Small intestine (tissue), 7 donors: ENCODE results near the gene PRDM16. TPM values are rescaled to one million over a fixed set of nuclear protein-coding genes. Genes with fewer than 3 reads are reported as not detected.

Experiments used
- DNase-seq, 2 donors: peaks; one replicate each; pipeline versions ENCODE4 v3.0.0 to v3.0.0-alpha.2; 2013
- FAIRE-seq: peaks from 2 replicates; lab custom pipeline; 2012; peaks lifted over from hg19 to GRCh38; lab: Jason Lieb, UNC
- H3K27ac ChIP-seq, 3 donors: one replicate each; pipeline ENCODE4 v1.5.1; 2013; ENCODE audit warnings: low read length in 2 of 3, mild to moderate bottlenecking in 2 of 3, control low read depth in 1 of 3, inconsistent platforms in 1 of 3, low read depth in 1 of 3, moderate library complexity in 1 of 3
- H3K27me3 ChIP-seq, 3 donors: one replicate each; pipeline ENCODE4 v1.6.1; 2013; ENCODE audit warnings: low read length in 3 of 3, inconsistent platforms in 1 of 3; ENCODE audit not compliant: control insufficient read depth in 3 of 3, insufficient read depth in 3 of 3
- H3K36me3 ChIP-seq, 3 donors: one replicate each; pipeline ENCODE4 v1.6.1; 2013; ENCODE audit warnings: low read length in 3 of 3, inconsistent platforms in 1 of 3, low read depth in 1 of 3, mild to moderate bottlenecking in 1 of 3, moderate library complexity in 1 of 3; ENCODE audit not compliant: control insufficient read depth in 3 of 3, insufficient read depth in 2 of 3
- H3K4me1 ChIP-seq, 3 donors: one replicate each; pipeline ENCODE4 v1.6.1; 2013; ENCODE audit warnings: low read length in 2 of 3, inconsistent platforms in 1 of 3, low read depth in 1 of 3, mild to moderate bottlenecking in 1 of 3, moderate library complexity in 1 of 3; ENCODE audit not compliant: control insufficient read depth in 3 of 3, insufficient read depth in 2 of 3
- H3K4me3 ChIP-seq, 3 donors: one replicate each; pipeline ENCODE4 v1.5.1; 2013; ENCODE audit warnings: low read length in 3 of 3, control low read depth in 1 of 3, inconsistent platforms in 1 of 3, low read depth in 1 of 3, mild to moderate bottlenecking in 1 of 3, moderate library complexity in 1 of 3
- H3K9me3 ChIP-seq, 2 donors: one replicate each; pipeline ENCODE4 v1.6.1; 2013; ENCODE audit warnings: low read depth in 1 of 2, low read length in 1 of 2; ENCODE audit not compliant: control insufficient read depth in 2 of 2, insufficient read depth in 1 of 2
- WGBS, 3 donors: extraction: QIAGEN DNeasy Blood & Tissue Kit; methylation state at CpG; one replicate each; pipeline ENCODE4 v1.1.7; 2013; 5-methylcytosine and 5-hydroxymethylcytosine counted together
- polyA plus RNA-seq, 4 donors: library from polyadenylated mRNA; stranded (reverse) in 3 of 4; unstranded in 1 of 4; fragments of 200-250 nt in 3 of 4; fragments of 120-200 nt in 1 of 4; gene quantifications; one replicate each; pipeline versions ENCODE4 v1.2.1 to v1.2.3, GENCODE V29; 2013
- donor health status: healthy with polysubstance abuse.
- donor health status: control.
- donor health status: control.
- donor health status: Bipolar disorder and iron deficiency.
- donor health status: healthy.

The PRDM16 gene
- polyA plus RNA-seq, 4 donors, result 5.4 to 11.4 (median 8.2) TPM

DNA sequence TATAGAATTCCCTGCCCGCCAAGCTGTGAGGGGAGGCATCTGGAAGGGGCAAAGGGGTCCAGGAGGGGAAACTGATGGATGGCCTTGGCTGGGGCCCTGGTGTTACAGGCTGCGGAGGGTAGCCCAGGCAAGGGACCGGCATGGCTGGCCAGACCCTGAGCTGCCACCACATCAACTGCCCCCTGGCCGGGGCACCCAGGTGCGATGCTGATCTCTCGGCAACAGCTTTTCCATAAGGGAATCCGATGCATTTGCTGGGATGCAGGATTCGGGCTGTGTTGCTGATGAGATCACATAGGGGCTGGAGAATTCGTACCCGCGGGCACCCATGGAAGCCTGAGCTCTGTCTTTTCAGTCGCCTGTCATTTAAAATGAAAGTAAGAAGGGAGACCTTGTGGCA lies 73.7 kb downstream of the PRDM16 start:
- 87 to 96% (median 93%) methylated on average over 12 of the region's 12 CpGs for WGBS, 3 donors
- FAIRE-seq (no peak), DNase-seq (no peak)
- Histone ChIP-seq H3K9me3 (no peaks in the 10 kb centered on the region), H3K4me1 (peaks cover 0 to 22% (median 0%) of the 10 kb centered on the region in 3 donors), H3K4me3 (no peak overlapping the region), H3K36me3 (peaks cover 0 to 29% (median 0%) of the 10 kb centered on the region in 3 donors), H3K27ac (no peak overlapping the region), H3K27me3 (peaks cover 0 to 16% (median 0%) of the 10 kb centered on the region in 3 donors)

- Histone ChIP-seq H3K9me3 (no peaks in the 10 kb centered on the region), H3K4me3 (no peak overlapping the region), H3K4me1 (no peaks in the 10 kb centered on the region), H3K36me3 (peaks cover 0 to 20% (median 0%) of the 10 kb centered on the region in 3 donors), H3K27ac (no peak overlapping the region), H3K27me3 (no peaks in the 10 kb centered on the region)
- DNase-seq, result no peak
- 66 to 88% (median 85%) methylated on average over 37 to 39 of the region's 39 CpGs for WGBS, 3 donors
- no peak for FAIRE-seq
Observed at GRCh38 chr1:3145532-3146325, 76.7 kb downstream of the PRDM16 start.

DNA sequence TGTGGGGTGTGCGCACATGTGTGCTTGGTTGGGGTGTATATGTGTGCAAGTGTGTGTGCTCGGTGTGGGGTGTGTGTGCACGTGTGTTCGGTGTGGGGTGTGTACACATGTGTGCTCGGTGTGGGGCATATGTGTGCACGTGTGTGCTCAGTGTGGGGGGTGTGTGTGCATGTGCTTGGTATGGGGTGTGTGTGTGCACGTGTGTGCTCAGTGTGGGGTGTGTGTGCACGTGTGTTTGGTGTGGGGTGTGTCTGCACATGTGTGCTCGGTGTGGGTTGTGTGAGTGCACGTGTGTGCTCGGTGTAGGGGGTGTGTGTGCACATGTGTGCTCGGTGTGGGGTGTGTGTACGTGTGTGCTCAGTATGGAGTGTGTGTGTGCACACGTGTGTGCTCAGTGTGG lies 77.5 kb downstream of the PRDM16 start:
- Histone ChIP-seq H3K4me1 (no peaks in the 10 kb centered on the region), H3K27me3 (no peaks in the 10 kb centered on the region), H3K9me3 (no peaks in the 10 kb centered on the region), H3K4me3 (no peak overlapping the region), H3K36me3 (peaks cover 0 to 21% (median 0%) of the 10 kb centered on the region in 3 donors), H3K27ac (no peak overlapping the region)
- DNase-seq (no peak), FAIRE-seq (no peak)
- 93 to 96% (median 94%) methylated on average over 14 of the region's 14 CpGs for WGBS, 3 donors

DNA sequence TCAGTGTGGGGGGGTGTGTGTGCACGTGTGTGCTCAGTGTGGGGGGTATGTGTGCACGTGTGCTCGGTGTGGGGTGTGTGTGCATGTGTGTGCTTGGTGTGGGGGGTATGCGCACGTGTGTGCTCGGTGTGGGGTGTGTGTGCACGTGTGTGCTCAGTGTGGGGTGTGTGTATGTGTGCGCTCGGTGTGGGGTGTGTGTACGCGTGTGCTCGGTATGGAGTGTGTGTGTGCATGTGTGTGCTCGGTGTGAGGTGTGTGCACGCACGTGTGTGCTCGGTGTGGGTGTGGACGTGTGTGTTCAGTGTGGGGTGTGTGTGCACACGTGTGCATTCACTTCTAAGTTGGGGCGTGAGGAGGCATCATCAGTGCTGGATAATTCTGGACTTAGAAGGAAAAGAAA lies 77.9 kb downstream of the PRDM16 start:
- H3K9me3 ChIP-seq, result no peaks in the 10 kb centered on the region
- no peak overlapping the region for H3K27ac ChIP-seq
- no peaks in the 10 kb centered on the region for H3K27me3 ChIP-seq
- peaks cover 0 to 25% (median 0%) of the 10 kb centered on the region in 3 donors for H3K36me3 ChIP-seq
- no peak overlapping the region for H3K4me3 ChIP-seq
- WGBS, 3 donors, result 89 to 93% (median 93%) methylated on average over 19 of the region's 19 CpGs
- no peak for DNase-seq
- no peak for FAIRE-seq
- no peaks in the 10 kb centered on the region for H3K4me1 ChIP-seq

DNA sequence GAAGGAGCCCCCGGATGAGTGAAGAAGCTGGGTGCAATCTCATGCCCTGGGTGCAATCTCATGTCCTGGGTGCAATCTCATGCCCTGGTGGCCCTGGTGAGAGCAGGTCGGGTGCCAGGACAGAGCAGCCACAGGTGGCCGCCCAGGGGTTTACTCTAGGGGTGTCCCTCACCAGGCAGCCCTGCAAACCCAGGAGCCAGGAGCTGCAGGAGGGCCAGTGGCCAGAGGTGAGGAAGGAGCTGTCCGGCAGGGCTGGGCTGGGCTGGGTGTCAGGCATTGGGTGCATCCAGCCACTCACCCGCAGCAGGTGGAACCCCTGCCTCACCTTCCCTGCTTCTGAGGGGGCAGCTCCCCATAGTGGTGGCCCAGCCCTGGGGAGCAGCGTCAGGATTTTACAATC lies 79.2 kb downstream of the PRDM16 start:
- no peaks in the 10 kb centered on the region for H3K27me3 ChIP-seq
- no peak overlapping the region for H3K4me3 ChIP-seq
- no peak overlapping the region for H3K27ac ChIP-seq
- DNase-seq (no peak), FAIRE-seq (no peak)
- no peaks in the 10 kb centered on the region for H3K4me1 ChIP-seq
- 86 to 92% (median 87%) methylated on average over 3 to 6 of the region's 6 CpGs for WGBS, 3 donors
- H3K9me3 ChIP-seq, result no peaks in the 10 kb centered on the region
- peaks cover 0 to 24% (median 0%) of the 10 kb centered on the region in 3 donors for H3K36me3 ChIP-seq

DNA sequence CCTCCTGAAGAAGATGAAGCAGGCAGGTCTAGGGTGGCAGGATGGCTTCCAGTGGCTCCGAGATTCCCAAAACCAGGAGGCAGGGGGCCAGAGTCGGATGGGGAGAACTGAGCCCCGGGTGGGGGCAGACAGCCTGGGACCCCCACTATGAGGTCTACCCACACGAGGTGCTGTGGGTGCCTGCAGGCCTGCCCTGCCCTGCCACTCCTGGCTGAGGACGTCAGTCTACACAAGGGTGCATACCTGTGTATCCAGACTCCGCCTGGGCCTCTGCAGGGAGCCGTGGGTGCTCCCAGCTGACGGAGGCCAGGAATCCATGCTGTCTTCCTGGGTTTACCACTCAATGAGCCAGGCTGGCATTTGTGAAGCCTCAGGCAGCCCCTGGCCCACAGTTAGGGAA lies 80.3 kb downstream of the PRDM16 start:
- H3K4me3 ChIP-seq, result no peak overlapping the region
- DNase-seq (no peak), FAIRE-seq (no peak)
- H3K27me3 ChIP-seq, result peaks cover 0 to 2% (median 0%) of the 10 kb centered on the region in 3 donors
- 76 to 81% (median 79%) methylated on average over 8 of the region's 8 CpGs for WGBS, 3 donors
- no peaks in the 10 kb centered on the region for H3K9me3 ChIP-seq
- no peaks in the 10 kb centered on the region for H3K4me1 ChIP-seq
- peaks cover 0 to 20% (median 0%) of the 10 kb centered on the region in 3 donors for H3K36me3 ChIP-seq
- H3K27ac ChIP-seq, result no peak overlapping the region

DNA sequence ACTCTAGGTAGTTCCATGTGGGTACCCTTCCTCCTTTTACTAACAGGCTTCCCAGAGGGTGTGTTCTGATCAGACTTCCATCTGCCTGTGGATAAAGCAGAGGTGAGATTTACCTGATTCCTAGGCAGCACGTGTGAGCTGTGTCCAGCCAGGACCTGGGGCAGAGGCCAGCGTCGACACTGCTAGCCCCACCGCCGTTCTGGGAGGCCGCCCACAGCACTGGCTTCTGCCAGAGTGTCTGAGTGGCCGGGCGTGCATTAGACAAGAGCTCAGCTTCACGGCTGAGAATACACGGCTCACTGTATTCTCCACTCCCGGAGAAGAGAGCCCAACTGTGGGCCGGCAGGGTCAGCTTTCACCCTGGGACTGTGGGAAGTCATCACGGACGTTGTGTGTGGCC lies 82.5 kb downstream of the PRDM16 start:
- no peak overlapping the region for H3K27ac ChIP-seq
- no peaks in the 10 kb centered on the region for H3K9me3 ChIP-seq
- no peak for DNase-seq
- no peaks in the 10 kb centered on the region for H3K4me1 ChIP-seq
- no peak overlapping the region for H3K4me3 ChIP-seq
- peaks cover 0 to 5% (median 2%) of the 10 kb centered on the region in 3 donors for H3K27me3 ChIP-seq
- 86 to 89% (median 88%) methylated on average over 14 of the region's 14 CpGs for WGBS, 3 donors
- peaks cover 0 to 15% (median 0%) of the 10 kb centered on the region in 3 donors for H3K36me3 ChIP-seq
- no peak for FAIRE-seq

DNA sequence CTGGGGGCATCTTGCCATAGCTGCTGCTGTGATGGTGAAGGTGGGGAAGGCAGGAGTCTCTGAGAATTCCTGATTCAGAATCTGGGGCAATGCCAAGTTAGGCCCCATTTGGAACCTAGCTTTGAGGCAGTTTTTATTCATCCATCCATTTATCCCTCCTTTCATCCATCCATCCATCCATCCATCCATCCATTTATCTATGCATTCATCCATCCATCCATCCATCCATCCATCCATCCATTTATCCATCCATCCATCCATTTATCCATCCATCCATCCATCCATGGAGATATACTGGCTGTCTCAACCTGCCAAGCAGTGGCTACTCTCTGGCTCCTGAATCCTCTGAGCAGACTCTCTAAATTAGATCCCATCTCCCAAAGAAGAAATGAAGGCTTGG lies 83.1 kb downstream of the PRDM16 start:
- Histone ChIP-seq H3K27ac (no peak overlapping the region), H3K4me1 (no peaks in the 10 kb centered on the region), H3K9me3 (no peaks in the 10 kb centered on the region), H3K27me3 (peaks cover 0 to 5% (median 2%) of the 10 kb centered on the region in 3 donors), H3K36me3 (peaks cover 0 to 15% (median 0%) of the 10 kb centered on the region in 3 donors), H3K4me3 (no peak overlapping the region)
- no peak for DNase-seq
- no peak for FAIRE-seq
